Mucosa of rectum (tissue), 2 donors: Measurements from ENCODE around the gene PNMA8A.

Experiments used
- H3K27ac ChIP-seq, 2 donors: one replicate each; pipeline ENCODE4 v1.7.0; 2013; ENCODE audit warnings: inconsistent platforms in 2 of 2, low read depth in 2 of 2, low read length in 2 of 2
- H3K27me3 ChIP-seq, 2 donors: one replicate each; pipeline ENCODE4 v1.7.0; 2013; ENCODE audit warnings: low read length in 2 of 2; ENCODE audit not compliant: control insufficient read depth in 2 of 2, insufficient read depth in 2 of 2
- H3K36me3 ChIP-seq, 2 donors: one replicate each; pipeline ENCODE4 v1.7.0; 2013; ENCODE audit warnings: low read length in 2 of 2; ENCODE audit not compliant: control insufficient read depth in 2 of 2, insufficient read depth in 2 of 2
- H3K4me1 ChIP-seq, 2 donors: one replicate each; pipeline ENCODE4 v1.7.0; 2013; ENCODE audit warnings: low read length in 2 of 2, mild to moderate bottlenecking in 1 of 2; ENCODE audit not compliant: control insufficient read depth in 2 of 2, insufficient read depth in 2 of 2
- H3K4me3 ChIP-seq, 2 donors: one replicate each; pipeline ENCODE4 v1.7.0; 2013; ENCODE audit warnings: low read length in 2 of 2
- H3K9ac ChIP-seq, 2 donors: one replicate each; pipeline ENCODE4 v1.7.0; 2013; ENCODE audit warnings: low read length in 2 of 2, low read depth in 1 of 2, mild to moderate bottlenecking in 1 of 2
- H3K9me3 ChIP-seq, 2 donors: one replicate each; pipeline ENCODE4 v1.7.0; 2013; ENCODE audit warnings: low read length in 2 of 2; ENCODE audit not compliant: control insufficient read depth in 2 of 2
- donor health status: healthy.
- donor health status: Normal muscosa, but diverticular disease.

Gene PNMA8A, protein sequence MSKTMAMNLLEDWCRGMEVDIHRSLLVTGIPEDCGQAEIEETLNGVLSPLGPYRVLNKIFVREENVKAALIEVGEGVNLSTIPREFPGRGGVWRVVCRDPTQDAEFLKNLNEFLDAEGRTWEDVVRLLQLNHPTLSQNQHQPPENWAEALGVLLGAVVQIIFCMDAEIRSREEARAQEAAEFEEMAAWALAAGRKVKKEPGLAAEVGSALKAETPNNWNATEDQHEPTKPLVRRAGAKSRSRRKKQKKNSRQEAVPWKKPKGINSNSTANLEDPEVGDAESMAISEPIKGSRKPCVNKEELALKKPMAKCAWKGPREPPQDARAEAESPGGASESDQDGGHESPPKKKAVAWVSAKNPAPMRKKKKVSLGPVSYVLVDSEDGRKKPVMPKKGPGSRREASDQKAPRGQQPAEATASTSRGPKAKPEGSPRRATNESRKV

DNA sequence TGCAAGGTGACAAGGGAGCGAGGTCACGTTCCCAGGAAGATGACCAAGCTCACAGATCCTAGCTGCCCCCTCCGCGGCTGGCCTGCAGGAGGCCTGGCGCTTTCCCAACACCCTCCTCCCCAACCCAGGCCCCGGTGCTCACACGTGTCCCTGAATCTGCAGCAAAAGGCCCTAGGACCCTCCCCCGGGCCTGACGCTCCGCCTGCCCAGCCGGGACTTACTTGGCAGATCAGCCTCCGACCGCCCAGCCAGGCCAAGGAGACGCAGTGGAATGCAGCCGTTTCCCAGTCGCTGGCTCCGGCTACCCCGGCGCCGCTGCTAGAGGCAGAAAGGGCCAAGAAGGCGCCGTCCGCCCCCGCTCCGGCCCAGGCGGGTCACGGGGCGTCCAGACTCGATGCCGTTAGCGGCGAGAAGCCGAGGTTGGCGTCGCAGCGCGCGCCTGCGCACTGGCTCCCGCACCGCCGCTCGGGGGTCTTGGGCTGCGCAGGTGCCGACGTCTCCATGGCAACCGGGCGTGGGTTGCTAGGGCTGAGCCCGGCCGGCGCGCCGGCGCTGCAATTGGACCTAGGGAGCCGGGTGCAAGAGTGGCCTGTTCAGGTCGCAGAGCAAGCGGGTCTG, at the start of gene PNMA8A:
Gene PNMA8A, minus strand, starts transcription at position 448 of the 618 bp plus-strand sequence. CDS start 528 bp downstream, outside the sequence.
- Histone ChIP-seq H3K9me3 (no peaks in the 10 kb centered on the region), H3K36me3 (no peaks in the 10 kb centered on the region), H3K4me1 (peaks cover 0 to 5% of the 10 kb centered on the region in 2 donors), H3K4me3 (peak within 1 kb of the TSS in 1 of 2 donors; percentile 50), H3K27ac (peak within 1 kb of the TSS in 1 of 2 donors; percentile 38), H3K27me3 (peaks cover 7 to 15% of the 10 kb centered on the region in 2 donors), H3K9ac (no peak within 1 kb of the TSS)

DNA sequence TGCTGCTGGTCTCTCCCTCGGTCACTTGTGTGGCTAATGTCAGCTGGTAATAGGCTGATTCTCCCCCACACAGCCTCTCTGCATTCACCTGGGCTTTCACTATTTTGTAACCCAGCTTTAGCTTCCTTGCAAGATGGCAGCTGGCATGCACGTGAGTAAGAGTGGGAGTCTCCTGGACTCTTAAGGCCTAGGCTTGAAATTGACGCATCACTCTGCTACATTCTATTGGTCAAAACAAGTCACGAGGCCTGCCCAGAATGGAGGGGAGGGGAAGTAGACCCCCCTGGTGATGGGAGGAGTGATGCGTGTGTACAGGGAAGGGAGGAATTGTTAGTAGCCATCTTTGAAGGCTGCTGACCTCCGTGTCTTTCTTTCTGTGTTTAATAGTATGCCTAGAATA, 49.3 kb upstream of the PNMA8A start:
- H3K9me3 ChIP-seq, result no peaks in the 10 kb centered on the region
- no peak overlapping the region for H3K27ac ChIP-seq
- peaks cover 0 to 2% of the 10 kb centered on the region in 2 donors for H3K27me3 ChIP-seq
- H3K9ac ChIP-seq, result no peak overlapping the region
- H3K4me1 ChIP-seq, result no peaks in the 10 kb centered on the region
- no peaks in the 10 kb centered on the region for H3K36me3 ChIP-seq
- H3K4me3 ChIP-seq, result no peak overlapping the region

DNA sequence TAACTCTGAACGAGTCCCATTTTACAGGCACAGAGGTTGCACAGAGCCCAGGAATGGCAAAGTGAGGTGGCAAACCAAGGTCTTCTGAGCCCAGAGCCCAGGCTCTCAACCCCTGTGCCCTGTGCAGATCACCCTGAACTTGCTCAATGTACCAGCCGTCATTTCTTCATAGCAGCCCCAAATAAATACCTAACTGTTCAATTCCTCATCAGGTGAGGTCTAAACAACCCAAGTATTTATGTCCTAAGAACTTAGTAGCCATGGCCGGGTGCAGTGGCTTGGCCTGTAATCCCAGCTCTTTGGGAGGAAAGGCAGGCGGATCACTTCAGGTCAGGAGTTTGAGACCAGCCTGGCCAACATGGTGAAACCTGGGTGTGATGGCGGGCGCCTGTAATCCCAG, 46.1 kb upstream of the PNMA8A start:
- Histone ChIP-seq H3K4me3 (no peak overlapping the region), H3K36me3 (no peaks in the 10 kb centered on the region), H3K27me3 (peaks cover 0 to 4% of the 10 kb centered on the region in 2 donors), H3K27ac (no peak overlapping the region), H3K4me1 (no peaks in the 10 kb centered on the region), H3K9me3 (no peaks in the 10 kb centered on the region), H3K9ac (no peak overlapping the region)

DNA sequence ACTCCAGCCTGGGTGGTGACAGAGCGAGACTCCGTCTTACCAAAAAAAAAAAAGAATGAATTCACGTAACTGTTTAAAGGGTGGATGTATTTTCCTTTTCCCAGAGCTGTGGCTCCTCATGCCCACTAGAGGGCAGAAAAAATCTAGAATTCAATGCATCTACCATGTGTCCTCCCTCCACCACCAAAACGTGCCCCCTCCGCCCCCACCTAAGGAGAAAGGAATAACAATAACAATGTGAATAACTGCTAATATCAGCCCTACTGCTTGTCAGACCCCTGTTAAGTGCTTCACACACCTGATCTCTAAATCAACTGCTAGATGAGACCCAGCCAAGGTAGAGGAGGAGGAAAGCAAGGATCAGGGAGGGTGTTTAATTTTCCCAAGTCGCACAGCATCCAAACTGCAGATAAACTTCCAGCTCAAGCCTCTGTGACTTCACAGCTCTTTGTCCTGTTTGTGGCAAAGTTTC, 44.6 kb upstream of the PNMA8A start:
- Histone ChIP-seq H3K27ac (no peak overlapping the region), H3K9me3 (peaks cover 0 to 4% of the 10 kb centered on the region in 2 donors), H3K27me3 (peaks cover 0 to 4% of the 10 kb centered on the region in 2 donors), H3K36me3 (no peaks in the 10 kb centered on the region), H3K4me3 (no peak overlapping the region), H3K9ac (no peak overlapping the region), H3K4me1 (no peaks in the 10 kb centered on the region)

DNA sequence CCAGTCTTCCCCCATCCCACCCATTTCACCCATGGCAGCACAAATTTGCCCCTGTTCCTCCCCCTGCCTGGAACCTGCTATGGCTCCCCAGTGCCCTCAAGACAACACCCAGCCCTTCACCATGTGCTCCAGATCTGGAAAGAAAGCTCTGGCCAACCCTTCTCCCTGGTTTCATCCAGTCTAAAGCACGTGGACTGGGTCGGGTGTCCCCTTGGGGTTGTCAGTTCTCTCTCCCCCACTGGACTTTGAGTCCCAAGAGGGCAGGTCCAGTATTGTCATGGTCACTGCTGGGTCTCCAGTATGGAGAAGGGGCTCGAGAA, 43.9 kb upstream of the PNMA8A start:
- Histone ChIP-seq H3K27ac (no peak overlapping the region), H3K9me3 (peaks cover 0 to 4% of the 10 kb centered on the region in 2 donors), H3K4me3 (no peak overlapping the region), H3K4me1 (no peaks in the 10 kb centered on the region), H3K27me3 (peaks cover 0 to 4% of the 10 kb centered on the region in 2 donors), H3K9ac (no peak overlapping the region), H3K36me3 (no peaks in the 10 kb centered on the region)

DNA sequence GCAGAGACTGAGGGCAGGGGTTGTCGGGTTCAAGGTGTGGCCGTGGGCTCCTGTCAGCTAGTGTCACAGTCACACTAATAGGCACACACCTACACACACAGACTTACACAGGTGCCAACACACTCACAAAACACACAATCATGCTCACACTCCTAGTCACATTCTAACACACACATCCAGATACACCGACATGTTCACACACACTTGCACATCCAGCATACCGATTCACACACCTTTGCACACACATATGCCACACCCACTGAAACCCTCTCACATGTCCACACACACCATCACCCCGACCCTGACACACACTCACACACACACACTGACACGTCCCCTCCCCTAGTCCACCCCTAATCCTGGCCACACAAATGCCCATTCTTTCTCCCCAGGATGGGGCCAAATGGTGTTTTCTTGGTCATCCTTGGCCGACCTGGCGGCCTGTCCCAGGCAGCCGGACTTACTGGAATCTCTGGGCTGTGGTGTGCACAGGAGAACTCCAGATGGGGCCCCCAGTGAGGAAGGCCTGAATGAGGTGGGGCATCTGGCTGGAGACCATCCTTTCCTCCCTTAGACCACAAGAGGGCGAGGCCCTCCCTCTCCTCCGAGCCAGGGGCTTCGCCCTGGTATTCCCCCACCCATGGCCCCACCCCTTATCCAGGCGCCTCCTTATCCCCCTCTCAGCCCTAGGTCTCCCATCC, 43.4 kb upstream of the PNMA8A start:
- H3K9me3 ChIP-seq, result peaks cover 0 to 4% of the 10 kb centered on the region in 2 donors
- H3K9ac ChIP-seq, result no peak overlapping the region
- H3K4me1 ChIP-seq, result no peaks in the 10 kb centered on the region
- no peak overlapping the region for H3K4me3 ChIP-seq
- H3K36me3 ChIP-seq, result no peaks in the 10 kb centered on the region
- peaks cover 0 to 4% of the 10 kb centered on the region in 2 donors for H3K27me3 ChIP-seq
- no peak overlapping the region for H3K27ac ChIP-seq

DNA sequence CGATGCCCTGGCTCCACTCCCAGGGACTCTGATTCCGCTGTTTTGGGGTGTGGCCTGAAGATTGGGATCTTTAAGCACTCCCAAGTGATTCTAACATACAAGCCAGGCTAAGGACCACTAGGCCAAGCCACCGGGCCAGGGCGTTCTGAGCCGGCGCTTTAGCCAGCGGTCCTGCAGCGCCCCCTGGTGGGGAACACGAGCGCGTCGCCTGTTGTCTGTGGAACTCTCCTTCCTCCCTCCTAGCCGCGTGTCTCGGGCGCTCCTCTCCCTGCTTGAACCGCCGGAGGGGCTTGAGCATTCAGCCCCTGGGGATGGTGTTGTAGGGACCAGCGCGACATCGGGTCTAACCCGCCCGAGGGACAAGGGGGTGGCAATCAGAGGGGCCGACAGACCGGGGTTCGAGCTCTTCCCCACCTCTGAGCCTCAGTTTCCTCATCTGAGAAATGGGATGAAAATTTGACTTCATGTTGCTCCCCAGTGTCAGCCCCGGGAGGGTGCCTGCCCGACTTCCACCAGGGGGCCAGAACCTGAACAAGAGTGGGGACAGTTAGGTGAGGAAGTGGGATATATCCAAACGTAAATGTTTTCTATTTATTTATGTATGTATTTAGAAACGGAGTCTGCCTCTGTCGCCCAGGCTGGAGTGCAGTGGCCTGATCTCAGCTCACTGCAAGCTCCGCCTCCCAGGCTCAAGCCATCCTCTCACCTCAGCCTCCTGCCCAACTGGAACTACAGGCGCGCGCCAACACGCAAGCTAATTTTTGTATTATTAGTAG, 42.3 kb upstream of the PNMA8A start:
- Histone ChIP-seq H3K36me3 (no peaks in the 10 kb centered on the region), H3K4me1 (no peaks in the 10 kb centered on the region), H3K27ac (no peak overlapping the region), H3K9me3 (peaks cover 0 to 4% of the 10 kb centered on the region in 2 donors), H3K9ac (no peak overlapping the region), H3K4me3 (no peak overlapping the region), H3K27me3 (peaks cover 0 to 4% of the 10 kb centered on the region in 2 donors)

DNA sequence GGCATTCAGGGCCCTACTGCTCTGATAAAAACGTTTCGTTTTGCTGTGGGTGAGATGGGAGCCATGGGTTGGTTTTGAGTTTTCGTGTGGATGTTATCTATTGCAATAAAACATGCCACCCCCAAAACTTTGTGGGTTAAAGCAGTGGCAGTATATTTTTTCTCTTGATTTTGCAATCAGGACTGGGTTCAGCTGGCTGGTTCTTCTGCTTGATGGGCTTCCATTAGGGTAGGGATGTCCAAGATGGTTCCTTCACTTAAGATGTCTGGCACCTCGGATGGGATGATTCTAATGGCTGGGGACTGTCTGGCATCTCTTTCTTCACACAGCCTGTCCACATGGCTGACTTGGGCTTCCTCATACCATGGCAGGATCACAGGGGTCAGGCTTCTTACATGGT, 39.9 kb upstream of the PNMA8A start:
- Histone ChIP-seq H3K4me3 (no peak overlapping the region), H3K36me3 (no peaks in the 10 kb centered on the region), H3K9me3 (peaks cover 0 to 4% of the 10 kb centered on the region in 2 donors), H3K27me3 (peaks cover 0 to 4% of the 10 kb centered on the region in 2 donors), H3K9ac (no peak overlapping the region), H3K27ac (no peak overlapping the region), H3K4me1 (no peaks in the 10 kb centered on the region)

DNA sequence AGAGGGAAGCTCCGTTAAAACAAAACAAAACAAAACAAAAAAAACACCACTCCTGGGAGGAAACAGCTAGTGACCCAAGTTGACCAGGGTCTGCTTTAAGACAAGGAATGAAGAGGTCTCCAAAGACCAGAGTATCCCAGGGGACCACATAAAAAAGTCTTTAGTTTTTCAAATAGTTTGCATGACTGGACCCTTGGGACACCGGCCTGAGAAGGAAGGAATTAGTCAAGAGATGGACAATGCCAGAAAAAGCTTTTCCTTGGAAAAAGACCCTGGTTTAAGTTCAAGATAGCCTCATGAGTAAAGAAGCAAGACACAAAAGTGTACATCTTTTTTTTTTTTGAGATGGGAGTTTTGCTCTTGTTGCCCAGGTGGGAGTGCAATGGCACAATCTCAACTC, 36.8 kb upstream of the PNMA8A start:
- no peaks in the 10 kb centered on the region for H3K4me1 ChIP-seq
- H3K9me3 ChIP-seq, result peaks cover 0 to 4% of the 10 kb centered on the region in 2 donors
- H3K27me3 ChIP-seq, result no peaks in the 10 kb centered on the region
- H3K9ac ChIP-seq, result no peak overlapping the region
- H3K36me3 ChIP-seq, result no peaks in the 10 kb centered on the region
- H3K27ac ChIP-seq, result no peak overlapping the region
- no peak overlapping the region for H3K4me3 ChIP-seq
